Activated T-cell treated with anti-CD3 and anti-CD28 coated beads, Interleukin-2, amount 50 U/mL, for 72 hours (primary cell): ENCODE measurements around the gene KRT6C. TPM values are rescaled to one million over a fixed set of nuclear protein-coding genes. Genes with fewer than 3 reads are reported as not detected.
"Not testable (repeated sequence)": the region's sequence is repeated elsewhere in the genome, so short reads cannot be mapped to it uniquely, and the experiment has no call there.

Experiments used
- ATAC-seq, 2 donors: fragments of 150-1000 bp; cut with Tn5 transposase; replicated peaks in 1 of 2; 2 replicates each; pipeline ENCODE4 v1.10.0; 2021; ENCODE audit warnings: moderate library complexity in 2 of 2, mild to moderate bottlenecking in 1 of 2
- DNase-seq, 2 donors: peaks; one replicate each; pipeline ENCODE4 v3.0.0; 2021 to 2022; ENCODE audit warnings: mixed read lengths in 1 of 2
- H3K27ac Mint-ChIP-seq: one replicate; pipeline ENCODE4 v1.8.0; 2022; ENCODE audit warnings: mild to moderate bottlenecking, moderate library complexity, mixed read lengths
- H3K27me3 Mint-ChIP-seq: one replicate; pipeline ENCODE4 v1.8.0; 2022; ENCODE audit warnings: low read depth, mixed read lengths
- H3K36me3 Mint-ChIP-seq, 2 donors: one replicate each; pipeline ENCODE4 v1.8.0; 2022; ENCODE audit warnings: mixed read lengths in 2 of 2, mild to moderate bottlenecking in 1 of 2; ENCODE audit not compliant: insufficient read depth in 2 of 2
- H3K4me1 Mint-ChIP-seq: one replicate; pipeline ENCODE4 v1.8.0; 2022; ENCODE audit warnings: low read depth, mixed read lengths
- H3K4me3 Mint-ChIP-seq, 2 donors: one replicate each; pipeline ENCODE4 v1.8.0; 2022; ENCODE audit warnings: mild to moderate bottlenecking in 2 of 2, mixed read lengths in 2 of 2, moderate library complexity in 2 of 2
- H3K9me3 Mint-ChIP-seq, 2 donors: one replicate each; pipeline ENCODE4 v1.8.0; 2022; ENCODE audit warnings: mixed read lengths in 2 of 2
- total RNA-seq, 2 donors: library from RNA; stranded (reverse); gene quantifications; one replicate each; pipeline ENCODE4 v1.2.3, GENCODE V29; 2022

KRT6C gene
- total RNA-seq, 2 donors from 2014 or later = not detected

DNA sequence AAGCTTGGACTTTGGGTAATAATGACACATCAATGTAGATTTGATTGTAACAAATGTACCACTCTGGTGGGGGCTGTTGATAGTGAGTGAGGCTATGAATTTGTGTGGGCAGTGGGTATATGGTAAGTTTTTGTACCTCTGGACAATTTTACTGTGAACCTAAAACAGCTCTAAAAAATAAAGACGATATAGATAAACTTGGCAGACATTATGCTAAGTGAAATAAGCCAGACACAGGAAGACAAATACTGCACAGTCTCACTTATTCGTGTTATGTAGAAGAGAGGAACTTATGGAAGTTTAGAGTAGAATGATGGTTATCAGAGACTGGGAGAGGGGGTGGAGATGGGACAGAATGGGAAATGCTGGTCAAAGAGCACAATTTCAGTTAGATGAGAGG lies 8.7 kb downstream of the KRT6C start:
- Mint-ChIP-seq H3K27me3 (peaks cover 19% of the 10 kb centered on the region), H3K27ac (no peak overlapping the region), H3K4me3 (no peak overlapping the region), H3K36me3 (no peaks in the 10 kb centered on the region), H3K9me3 (no peaks in the 10 kb centered on the region), H3K4me1 (no peaks in the 10 kb centered on the region)
- ATAC-seq = no peak
- no peak for DNase-seq

DNA sequence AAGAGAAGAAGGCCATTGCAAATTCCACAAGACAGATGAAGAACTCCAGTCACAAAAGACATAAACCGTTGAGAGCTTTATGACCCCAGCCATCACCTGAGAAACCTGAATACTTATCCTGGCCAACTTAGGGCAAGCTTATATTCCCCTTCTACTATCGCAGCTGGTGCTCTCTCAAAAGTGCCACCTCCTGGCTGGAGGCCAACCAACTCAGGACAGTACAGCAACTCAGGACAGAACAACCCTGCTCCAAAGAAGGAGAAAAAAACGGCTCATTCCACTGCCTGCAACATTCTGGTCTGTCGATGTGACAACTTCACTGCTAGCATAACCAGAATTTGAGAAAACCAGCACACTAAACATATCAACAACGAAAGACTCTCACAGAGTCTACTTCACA lies 11.9 kb downstream of the KRT6C start:
- Mint-ChIP-seq H3K27ac (no peak overlapping the region), H3K27me3 (peaks cover 12% of the 10 kb centered on the region), H3K36me3 (no peaks in the 10 kb centered on the region), H3K4me3 (no peak overlapping the region), H3K4me1 (no peaks in the 10 kb centered on the region), H3K9me3 (no peaks in the 10 kb centered on the region)
- ATAC-seq (no peak), DNase-seq (no peak)

DNA sequence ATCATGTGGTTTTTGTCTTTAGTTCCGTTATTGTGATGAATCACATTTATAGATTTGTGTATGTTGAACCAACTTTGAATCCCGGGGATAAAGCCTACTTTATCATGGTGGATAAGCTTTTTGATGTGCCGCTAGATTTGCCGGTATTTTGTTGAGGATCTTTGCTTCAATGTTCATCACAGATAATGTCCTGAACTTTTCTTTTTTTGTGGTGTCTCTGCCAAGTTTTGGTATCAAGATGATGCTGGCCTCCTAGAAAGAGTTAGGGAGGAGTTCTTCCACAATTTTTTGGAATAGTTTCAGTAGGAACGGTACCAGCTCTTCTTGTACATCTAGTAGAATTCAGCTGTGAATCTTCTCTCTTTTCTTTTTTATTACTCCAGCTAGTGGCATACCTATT lies 14.7 kb downstream of the KRT6C start:
- no peak for ATAC-seq
- Mint-ChIP-seq H3K27me3 (peaks cover 12% of the 10 kb centered on the region), H3K27ac (no peak overlapping the region), H3K9me3 (no peaks in the 10 kb centered on the region), H3K36me3 (no peaks in the 10 kb centered on the region), H3K4me3 (no peak overlapping the region), H3K4me1 (peaks cover 5% of the 10 kb centered on the region)
- DNase-seq = no peak

DNA sequence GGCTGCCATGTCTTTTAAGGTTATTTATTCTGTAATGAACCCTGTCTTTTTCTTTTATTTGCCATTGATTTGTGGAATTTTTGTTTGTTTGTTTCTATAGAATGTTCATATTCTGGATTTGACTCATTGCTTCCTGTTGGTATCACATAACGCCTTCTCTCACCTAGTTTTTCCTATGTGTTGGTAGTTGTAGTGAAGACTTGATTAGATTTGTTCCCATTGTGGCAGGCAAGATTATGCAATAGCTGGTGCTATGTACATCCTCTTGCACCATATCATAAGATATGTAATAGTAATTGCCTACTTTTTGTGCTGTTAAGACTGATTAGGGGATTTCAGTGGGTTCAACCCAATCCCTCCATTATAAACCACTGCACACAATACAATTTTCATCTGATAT lies 17.8 kb downstream of the KRT6C start:
- Mint-ChIP-seq H3K4me3 (no peak overlapping the region), H3K36me3 (no peaks in the 10 kb centered on the region), H3K27ac (no peak overlapping the region), H3K4me1 (peaks cover 5% of the 10 kb centered on the region), H3K9me3 (no peaks in the 10 kb centered on the region), H3K27me3 (no peaks in the 10 kb centered on the region)
- no peak for DNase-seq
- ATAC-seq = no peak

DNA sequence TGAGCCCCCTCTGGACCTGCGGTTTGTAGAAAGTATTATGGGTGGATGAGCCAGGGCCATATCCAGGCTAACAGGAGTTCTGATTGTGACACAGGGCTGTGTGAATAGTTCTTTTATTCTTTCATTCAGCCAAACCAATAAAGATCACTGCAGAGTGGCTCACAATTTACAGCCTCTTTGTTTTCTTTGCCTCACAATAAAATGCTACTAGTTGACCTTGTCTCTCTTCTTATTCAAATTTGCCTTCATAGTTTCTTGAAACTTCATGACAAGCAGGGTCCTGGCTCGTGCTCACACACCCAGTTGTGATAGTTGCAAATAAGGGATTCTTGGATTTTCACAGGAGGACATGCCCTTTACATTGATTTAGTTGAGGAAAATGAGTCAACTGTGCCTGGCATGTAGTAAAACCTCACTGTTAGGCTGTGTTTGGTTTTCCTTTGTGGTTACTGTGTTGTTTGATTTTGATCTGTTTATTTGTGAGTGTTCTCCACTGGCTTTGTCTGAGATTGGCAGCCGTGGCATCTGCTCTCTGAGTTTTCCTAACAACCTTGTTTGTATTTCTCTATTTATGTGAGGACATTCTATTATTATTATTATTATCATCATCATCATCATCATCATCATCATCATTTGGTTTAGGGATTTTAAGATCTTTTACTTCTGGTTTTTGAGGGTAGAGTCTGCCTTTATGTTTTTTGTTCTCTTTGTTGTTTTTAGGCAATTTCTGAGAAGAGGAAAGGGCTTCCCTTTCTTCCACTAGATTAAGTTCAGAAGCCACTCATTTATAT lies 19.0 kb downstream of the KRT6C start:
- peaks cover 5% of the 10 kb centered on the region for H3K4me1 Mint-ChIP-seq
- H3K4me3 Mint-ChIP-seq = no peak overlapping the region
- H3K27me3 Mint-ChIP-seq = peaks cover 3% of the 10 kb centered on the region
- ATAC-seq (no peak), DNase-seq (no peak)
- no peaks in the 10 kb centered on the region for H3K9me3 Mint-ChIP-seq
- H3K36me3 Mint-ChIP-seq = no peaks in the 10 kb centered on the region
- no peak overlapping the region for H3K27ac Mint-ChIP-seq

DNA sequence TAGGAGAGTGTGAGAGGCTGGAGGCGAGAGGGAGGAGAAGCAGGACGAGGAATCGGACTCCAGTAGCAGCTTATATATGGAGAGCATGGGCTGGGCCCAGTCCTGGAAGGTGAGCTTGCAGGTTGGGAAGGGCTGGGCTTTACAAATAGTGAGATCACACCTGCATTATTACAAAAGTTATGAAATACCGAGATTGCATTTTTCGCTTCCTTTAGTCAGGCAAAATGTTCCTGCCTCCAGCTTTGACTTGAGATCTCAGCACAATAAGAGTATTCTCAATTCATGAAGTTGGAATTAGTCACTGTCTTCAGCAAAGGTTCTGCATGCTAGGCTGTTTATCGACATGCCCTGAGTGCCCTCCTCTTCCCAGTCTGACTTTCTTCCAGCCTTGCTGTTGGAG lies 21.5 kb downstream of the KRT6C start, which contains the start of gene KRT6B:
KRT6B (minus strand) TSS at position 46 of the 400 bp plus-strand sequence. CDS start 68 bp downstream, outside the sequence.
- DNase-seq (no peak), ATAC-seq (no peak)
- Mint-ChIP-seq H3K4me3 (no peak within 1 kb of the TSS), H3K4me1 (peaks cover 5% of the 10 kb centered on the region), H3K27me3 (peaks cover 13% of the 10 kb centered on the region), H3K9me3 (no peaks in the 10 kb centered on the region), H3K27ac (no peak within 1 kb of the TSS), H3K36me3 (no peaks in the 10 kb centered on the region)

DNA sequence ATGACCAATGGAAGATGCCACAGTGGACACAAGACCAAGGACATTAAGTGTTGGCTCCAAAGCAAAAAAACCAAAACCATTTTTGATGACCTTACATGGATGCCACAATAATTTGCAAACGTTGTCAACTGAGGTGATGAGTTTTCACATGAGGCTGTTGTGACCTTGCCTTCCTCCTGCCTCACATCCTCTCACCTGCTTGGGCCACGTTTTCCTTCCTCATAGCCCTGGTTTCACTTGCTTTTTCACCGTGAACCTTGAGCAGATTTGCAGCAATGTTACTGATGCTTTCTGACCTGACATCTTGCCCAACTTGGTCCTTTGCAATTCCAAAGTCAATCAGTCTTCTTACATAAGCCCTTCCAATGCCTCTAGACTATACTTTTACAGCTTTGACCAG lies 25.4 kb downstream of the KRT6C start:
- Mint-ChIP-seq H3K9me3 (no peaks in the 10 kb centered on the region), H3K27me3 (peaks cover 39% of the 10 kb centered on the region), H3K4me3 (no peak overlapping the region), H3K36me3 (no peaks in the 10 kb centered on the region), H3K27ac (no peak overlapping the region), H3K4me1 (no peaks in the 10 kb centered on the region)
- ATAC-seq = no peak
- no peak for DNase-seq

DNA sequence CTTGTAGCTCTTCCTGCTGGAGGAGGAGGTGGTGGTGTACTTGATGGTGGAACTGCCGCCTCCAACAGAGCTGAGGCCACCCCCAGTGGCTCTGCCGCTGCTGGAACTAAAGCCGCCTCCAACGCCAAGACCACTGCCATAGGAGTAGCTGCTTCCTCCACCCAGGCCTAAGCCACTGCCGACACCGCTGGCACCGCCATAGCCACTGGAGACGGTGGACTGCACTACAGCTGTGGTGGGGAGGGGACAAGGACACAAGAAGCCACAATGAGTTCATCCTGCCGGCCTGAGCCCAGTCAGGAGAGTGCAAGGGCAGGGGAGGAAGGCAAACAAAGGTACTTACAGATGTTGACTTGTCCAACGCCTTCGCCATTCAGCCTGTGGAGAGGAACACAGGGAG lies 26.4 kb downstream of the KRT6C start:
- H3K36me3 Mint-ChIP-seq, H3K27ac Mint-ChIP-seq, H3K9me3 Mint-ChIP-seq, DNase-seq, ATAC-seq, H3K4me3 Mint-ChIP-seq, H3K4me1 Mint-ChIP-seq: not testable (repeated sequence)
- H3K27me3 Mint-ChIP-seq = peaks cover 49% of the 10 kb centered on the region

DNA sequence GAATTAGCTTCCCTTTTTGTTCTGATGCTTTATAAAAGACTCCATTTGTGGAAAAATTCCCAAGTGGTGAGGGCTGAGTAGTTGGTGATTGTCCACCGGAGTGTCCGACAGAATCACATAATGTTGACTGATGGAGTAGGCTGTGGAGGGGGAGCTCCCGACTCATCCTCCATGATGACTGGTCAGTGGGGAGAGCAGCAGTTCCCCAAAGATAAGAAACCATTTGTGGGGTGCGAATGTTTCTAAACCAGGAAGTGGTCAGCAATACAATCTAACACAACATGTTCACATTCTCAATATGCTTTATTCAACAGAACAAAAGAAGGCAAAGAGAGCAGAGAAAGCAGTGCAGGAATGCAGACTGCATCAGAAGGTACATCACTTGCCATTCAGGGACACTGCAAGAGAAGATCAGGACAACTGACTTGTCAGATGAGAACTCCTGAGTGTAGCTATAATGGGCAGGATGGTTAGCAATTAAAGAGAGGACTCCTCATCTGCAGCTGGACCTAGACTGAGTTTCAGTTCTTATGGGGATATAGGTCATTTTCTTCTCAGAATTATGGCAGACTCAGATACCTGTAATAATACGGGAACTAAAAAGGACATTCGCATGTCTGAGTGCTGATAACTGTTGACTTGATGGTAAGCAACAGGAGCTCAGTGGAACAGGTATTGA lies 27.1 kb downstream of the KRT6C start:
- no peak for ATAC-seq
- Mint-ChIP-seq H3K4me1 (no peaks in the 10 kb centered on the region), H3K27me3 (peaks cover 56% of the 10 kb centered on the region), H3K27ac (no peak overlapping the region), H3K9me3 (no peaks in the 10 kb centered on the region), H3K4me3 (no peak overlapping the region), H3K36me3 (no peaks in the 10 kb centered on the region)
- DNase-seq = no peak

DNA sequence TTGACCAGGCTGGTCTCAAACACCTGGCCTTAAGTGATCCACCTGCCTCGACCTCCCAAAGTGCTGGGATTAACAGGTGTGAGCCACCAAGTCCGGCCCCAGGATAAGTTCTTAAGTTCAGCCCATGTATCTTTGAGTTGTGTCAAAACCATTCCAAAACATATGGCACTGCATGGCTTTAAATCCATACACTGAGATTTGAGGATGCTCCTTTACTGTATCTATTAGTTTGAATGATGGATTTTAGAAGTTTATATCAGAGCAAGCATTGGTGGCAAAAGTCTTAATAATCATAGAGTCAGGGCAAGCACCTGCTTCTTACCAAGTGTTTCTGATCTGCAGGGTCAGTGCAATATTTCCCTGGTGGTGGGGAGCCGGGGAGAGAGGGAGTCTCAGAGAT lies 27.7 kb downstream of the KRT6C start:
- Mint-ChIP-seq H3K4me3 (no peak overlapping the region), H3K4me1 (no peaks in the 10 kb centered on the region), H3K36me3 (no peaks in the 10 kb centered on the region), H3K27ac (no peak overlapping the region), H3K27me3 (peaks cover 58% of the 10 kb centered on the region), H3K9me3 (no peaks in the 10 kb centered on the region)
- no peak for ATAC-seq
- no peak for DNase-seq

DNA sequence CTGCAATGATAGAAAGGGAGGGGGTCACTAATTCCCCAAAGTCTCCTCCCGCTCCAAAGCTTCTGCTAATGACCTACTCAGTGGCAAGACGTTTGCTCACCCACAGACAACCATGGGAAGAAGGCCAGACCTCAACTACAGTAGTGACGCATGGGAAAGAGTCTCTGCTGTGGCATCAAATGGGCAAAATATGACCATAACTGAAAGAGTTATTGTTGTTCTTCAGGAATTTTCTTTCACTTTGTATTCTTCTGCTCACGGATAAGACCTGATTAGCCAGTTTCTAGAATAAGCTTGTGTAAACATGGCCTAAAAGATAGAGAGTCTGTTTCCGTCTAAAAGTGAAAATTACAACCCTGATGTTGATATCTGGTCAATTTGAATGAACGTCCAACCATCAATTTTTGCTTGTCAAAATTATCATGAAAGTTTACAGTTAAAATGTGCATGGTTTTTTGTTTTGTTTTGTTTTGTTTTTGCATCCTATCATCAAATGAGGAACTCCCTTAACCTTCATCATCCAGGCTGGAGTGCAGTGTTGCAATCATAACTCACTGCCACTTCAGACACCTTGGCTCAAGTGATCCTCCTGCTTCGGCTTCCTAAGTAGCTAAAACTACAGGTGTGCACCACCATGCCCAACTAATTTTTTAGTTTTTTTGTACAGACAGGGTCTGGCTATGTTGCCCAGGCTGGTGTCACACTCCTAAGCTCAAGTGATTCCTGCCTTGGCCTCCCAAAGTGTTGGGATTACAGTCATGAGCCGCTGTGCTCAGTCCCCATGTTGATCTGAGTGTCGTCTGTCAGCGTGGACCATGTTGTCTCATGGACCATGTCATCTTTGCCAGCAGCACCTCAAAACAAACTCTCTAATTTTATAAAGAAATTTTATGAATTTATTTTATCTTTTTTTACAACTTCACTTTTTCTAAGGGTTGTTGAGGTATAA lies 28.7 kb downstream of the KRT6C start:
- Mint-ChIP-seq H3K36me3 (no peaks in the 10 kb centered on the region), H3K4me1 (no peaks in the 10 kb centered on the region), H3K27me3 (peaks cover 60% of the 10 kb centered on the region), H3K9me3 (no peaks in the 10 kb centered on the region), H3K4me3 (no peak overlapping the region), H3K27ac (no peak overlapping the region)
- no peak for DNase-seq
- no peak for ATAC-seq

DNA sequence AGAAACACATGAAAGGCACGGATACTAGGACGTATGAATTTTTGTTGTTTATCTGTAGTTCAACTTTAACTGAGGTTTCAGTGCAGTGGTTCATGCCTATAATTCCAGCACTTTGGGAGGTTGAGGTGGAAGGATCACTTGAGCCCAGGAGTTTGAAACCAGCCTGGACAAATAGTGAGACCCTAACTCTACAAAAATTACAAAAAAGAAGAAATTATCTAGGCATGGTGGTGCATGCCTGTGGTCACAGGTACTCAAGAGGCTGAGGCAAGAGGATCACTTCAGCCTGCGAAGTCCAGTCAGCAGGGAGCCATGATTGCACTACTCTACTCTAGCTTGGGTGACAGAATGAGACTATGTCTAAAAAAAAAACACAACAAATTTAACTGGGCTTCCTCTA lies 29.6 kb downstream of the KRT6C start:
- no peak overlapping the region for H3K4me3 Mint-ChIP-seq
- no peaks in the 10 kb centered on the region for H3K9me3 Mint-ChIP-seq
- H3K36me3 Mint-ChIP-seq = no peaks in the 10 kb centered on the region
- H3K4me1 Mint-ChIP-seq = no peaks in the 10 kb centered on the region
- ATAC-seq (no peak), DNase-seq (no peak)
- peaks cover 60% of the 10 kb centered on the region for H3K27me3 Mint-ChIP-seq
- no peak overlapping the region for H3K27ac Mint-ChIP-seq

DNA sequence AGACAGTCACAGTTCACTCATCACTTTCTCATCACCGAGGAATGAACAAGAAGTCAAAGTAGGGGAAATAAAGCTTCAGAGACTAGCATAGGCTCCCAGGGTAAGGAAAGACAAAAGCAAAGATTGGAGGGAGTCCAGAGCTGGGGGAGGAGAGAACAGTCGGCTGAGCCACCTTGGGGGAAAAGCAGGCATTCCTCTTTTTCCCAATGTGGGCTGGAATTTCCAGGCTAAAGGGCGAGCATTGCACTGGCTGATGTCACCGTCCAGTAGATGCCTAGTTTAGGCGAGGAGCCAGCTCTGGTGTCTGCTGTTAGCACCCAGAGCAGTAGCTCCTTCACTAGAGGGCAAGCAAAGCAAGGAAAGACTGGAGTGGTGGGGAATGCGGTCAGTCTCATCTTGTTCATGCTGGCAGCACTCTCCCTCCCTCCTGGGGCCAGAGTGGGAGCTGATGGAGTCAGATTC lies 31.0 kb downstream of the KRT6C start:
- no peaks in the 10 kb centered on the region for H3K36me3 Mint-ChIP-seq
- no peak overlapping the region for H3K4me3 Mint-ChIP-seq
- DNase-seq (no peak), ATAC-seq (no peak)
- H3K9me3 Mint-ChIP-seq = no peaks in the 10 kb centered on the region
- H3K27me3 Mint-ChIP-seq = peaks cover 51% of the 10 kb centered on the region
- no peak overlapping the region for H3K27ac Mint-ChIP-seq
- no peaks in the 10 kb centered on the region for H3K4me1 Mint-ChIP-seq
